A172 (cell line): ENCODE results near the gene DCHS1. TPM values are rescaled to one million over a fixed set of nuclear protein-coding genes. Genes with fewer than 3 reads are reported as not detected.

Experiments used
- DNase-seq: peaks from one replicate; pipeline ENCODE4 v3.0.0-alpha.2; 2015; ENCODE audit warnings: low spot score
- total RNA-seq: library from RNA; depleted of rRNA; stranded (reverse); fragments of >200 nt; shearing (Covaris generic); gene quantifications from 2 replicates; pipeline ENCODE4 v1.2.3, GENCODE V29; 2014

DCHS1 gene
- total RNA-seq, 1 experiment from 2014 or later: 2.3 TPM

DNA sequence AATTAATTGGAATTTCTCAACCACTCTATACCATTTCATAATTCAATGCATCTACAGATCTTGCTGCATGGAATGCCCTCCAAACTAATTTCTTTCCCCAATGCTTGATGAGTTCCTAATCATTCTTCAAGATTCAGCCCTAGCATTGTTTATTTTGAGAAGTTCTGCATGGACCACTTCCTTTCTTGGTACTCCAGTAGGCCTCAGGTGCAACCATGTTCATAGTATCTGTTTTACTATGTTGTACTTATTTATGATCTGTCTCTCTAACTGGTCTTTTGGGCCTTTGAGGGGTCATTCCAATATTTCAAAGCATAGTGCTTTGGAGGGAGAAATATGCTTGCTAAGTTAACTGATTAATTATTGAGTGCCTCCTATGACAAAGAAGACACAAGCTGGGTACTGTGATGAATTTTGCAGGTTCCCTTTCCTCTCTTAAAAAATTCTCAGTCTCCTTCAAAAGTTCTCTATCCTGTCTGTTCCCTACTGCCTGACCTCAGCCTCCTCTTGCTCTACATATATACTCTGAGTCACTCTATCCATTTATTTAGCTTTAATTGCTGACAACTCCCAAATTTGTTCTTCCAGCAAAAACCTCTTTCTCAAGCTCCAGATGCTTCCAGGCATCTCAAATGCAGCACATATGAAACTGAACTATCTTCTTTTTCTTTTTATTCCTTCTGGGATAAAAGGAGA, 18.1 kb upstream of the DCHS1 start:
- DNase-seq: no peak

DNA sequence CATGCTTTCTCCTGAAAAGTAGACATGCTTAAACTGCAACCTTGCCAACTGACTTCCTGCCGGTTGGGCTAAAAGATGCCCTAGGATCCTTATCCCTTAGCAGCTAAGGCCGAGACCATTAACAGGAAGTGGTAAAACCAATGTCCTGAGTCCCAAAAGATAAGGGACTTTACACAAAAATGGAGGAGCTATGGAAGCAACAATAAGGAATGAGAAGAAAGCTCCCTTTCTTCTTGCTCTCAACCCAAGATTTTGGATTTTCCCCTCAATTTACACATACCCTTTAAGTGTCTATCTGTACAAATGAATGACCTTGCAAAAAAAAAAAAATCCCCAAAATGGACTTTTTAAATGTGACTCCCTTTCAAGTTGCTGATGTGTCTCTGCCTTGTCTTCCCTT, 16.4 kb upstream of the DCHS1 start:
- DNase-seq: no peak

DNA sequence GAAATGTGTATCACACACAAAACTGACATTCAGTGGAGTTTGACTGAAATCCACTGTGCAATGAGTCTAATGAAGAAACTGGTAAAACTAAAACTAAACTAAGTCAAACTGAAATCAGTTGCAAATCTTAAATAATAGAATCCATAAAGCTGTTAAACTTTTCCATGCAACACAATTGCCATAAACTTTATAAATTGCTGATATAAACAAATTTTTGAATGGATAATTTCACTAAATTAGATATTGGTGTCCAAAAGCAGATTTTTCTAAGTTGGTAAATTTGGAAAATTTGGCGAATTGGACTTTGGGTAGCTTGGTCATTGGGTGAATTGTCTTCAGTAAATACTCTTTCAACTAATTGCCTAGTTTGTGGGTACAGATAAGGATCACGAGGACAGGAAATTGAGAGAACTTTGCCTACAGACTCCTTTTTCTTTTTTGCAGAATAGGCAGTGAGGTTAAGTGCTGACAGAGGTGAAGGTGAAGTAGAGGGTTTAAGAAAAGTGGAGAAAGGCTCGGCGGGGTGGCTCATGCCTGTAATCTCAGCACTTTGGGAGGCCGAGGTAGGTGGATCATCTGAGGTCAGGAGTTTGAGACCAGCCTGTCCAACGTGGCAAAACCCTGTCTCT, 14.7 kb upstream of the DCHS1 start:
- DNase-seq: no peak

DNA sequence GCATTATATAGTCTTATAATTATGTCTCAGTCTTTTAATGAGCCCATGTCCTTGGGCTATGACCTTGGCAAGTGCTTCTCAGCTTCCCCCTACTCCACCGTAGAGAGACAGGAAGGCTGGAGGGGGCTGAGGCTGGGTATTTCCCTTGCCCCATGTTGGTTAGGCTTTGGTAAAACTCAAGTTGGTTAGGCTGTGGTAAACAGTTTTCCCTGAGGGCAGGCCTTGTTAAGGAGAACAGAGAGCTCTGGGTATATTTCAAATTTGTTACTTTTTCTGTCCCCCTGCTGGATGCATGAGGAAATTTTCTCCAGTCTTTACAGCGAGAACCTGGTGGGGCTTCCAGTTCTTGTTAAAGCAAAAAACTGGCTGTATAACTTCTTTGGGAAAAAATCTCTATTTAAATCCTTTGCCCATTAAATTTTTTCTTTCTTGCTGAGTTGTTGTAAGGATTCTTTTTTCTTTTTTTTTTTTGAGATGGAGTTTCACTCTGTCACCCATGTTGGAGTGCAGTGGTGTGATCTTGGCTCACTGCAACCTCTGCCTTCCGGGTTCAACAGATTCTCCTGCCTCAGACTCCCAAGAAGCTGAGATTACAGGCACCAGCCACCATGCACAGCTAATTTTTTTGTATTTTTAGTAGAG, 12.2 kb upstream of the DCHS1 start:
- peak; percentile 16 for DNase-seq

DNA sequence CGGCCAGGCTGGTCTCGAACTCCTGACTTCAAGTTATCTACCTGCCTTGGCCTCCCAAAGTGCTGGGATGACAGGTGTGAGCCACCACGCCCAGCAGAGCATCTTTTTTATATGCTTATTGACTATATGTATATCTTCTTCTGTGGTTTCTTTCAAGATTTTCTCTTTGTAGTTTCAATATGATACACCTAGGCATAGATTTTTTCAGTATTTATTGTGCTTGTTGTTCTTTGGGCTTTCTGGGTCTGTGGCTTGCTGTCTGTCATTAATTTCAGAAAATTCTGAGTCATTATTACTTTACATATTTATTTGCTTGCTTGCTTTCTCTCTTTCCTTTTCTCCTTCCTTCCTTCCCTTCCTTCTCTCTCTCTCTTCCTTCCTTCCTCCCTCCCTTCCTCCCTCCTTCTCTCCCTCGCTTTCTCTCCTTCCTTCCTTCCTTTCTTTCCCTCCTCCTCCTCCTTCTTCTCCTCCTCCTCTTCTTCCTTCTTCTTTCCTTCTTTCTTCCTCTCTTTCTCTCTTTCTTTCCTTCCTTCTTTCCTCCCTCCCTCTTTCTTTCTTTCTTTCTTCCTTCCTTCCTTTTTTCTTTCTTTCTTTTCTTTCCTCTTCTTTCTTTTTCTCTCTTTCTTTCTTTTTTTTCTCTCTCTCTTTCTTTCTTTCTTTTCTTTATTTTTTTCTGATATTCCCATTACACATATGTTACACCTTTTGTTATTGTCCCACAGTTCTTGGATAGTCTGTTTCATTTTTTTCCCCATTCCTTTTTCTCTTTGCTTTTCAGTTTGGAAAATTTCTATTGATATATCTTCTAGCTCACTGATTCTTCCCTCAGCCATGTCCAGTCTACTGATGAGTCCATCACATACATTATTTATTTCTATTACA, 10.9 kb upstream of the DCHS1 start:
- DNase-seq: no peak

DNA sequence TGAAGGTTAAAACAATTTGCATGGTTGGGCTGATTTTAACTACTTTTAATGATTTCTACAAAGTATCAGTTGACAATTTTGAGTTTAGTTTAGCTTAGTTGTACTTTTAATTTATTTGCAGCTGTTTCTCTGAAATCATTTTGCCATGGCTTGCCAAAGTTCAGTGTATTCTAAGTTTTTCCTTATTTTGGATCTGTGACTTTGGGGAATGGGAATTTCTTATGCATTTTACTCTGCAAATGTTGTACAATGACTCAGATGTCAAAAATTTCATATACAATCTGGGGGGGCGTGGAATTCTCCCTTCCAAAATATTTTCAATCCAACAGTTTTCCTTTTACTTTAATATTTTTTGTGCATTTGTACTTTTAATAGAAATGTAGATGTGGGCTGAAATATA, 8.9 kb upstream of the DCHS1 start:
- no peak for DNase-seq

DNA sequence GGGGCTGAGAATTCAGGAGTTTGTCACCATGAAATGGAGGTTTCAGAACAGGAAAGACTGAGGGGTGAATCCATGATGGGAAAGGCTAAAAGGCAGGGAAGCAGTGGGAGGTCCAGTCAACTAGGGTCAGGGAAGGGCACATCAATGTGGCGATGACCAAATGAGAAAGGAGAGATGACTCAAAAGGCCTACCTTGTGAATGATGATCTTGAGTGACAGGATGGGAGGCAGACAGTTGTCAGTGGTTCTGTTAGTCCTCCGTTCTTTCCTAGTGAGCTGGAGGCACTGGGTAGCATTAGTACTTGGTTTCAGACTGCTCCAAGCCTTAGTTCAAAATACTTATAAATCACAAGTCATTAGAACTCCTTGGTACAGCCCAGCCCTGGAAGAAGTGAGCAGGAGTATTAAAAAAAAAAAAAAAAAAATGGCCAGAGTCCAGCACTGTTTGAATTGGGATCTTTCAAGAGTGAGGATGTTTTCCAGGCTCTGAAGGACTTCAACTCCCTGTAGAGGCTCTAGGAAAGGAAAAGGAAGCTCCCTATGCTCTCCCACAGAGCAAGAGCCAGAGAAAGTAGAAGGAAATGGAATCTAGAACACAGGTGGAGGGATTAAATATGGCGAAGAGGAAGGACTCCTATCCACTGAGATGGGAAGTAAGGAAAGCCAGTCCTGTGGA, 8.3 kb upstream of the DCHS1 start:
- no peak for DNase-seq

DNA sequence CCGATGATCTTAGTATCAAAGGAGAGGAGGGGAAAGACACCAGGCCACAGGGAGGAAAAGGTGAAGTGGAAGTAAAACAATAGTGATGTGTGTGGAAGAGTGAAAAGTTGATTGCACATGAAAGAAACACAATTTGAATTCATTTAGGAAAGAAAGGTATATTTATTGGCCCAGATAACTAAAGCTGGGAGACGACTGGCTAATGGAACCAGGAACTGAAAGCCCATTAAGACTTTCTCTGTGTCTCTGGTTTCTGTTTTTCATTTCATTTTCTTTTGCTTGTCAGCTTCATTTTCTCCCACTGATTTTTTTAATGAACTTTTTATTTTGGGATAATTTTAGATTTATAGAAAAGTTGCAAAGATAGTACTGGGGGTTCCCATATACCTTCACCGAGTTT, 5.1 kb upstream of the DCHS1 start:
- DNase-seq: no peak

DNA sequence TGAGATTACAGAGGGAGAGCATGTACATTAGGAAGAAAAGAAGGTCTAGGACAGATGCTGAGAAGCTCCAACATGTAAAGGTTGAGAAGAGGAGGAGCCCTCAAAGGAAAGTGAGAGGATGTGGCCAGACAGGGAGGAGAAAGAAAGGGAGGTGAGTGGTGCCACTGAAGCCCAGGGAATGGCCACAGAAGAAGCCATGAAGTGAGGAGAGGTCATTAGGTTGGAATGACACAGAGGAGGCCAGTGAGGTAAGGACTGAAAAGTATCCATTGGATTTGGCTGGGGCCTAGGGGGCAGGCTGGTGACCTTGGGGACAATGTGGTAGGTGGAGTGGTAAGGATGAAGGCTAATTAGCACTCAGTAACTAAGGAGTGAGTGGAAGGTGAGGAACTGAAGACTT, 3.0 kb upstream of the DCHS1 start:
- DNase-seq: no peak

DNA sequence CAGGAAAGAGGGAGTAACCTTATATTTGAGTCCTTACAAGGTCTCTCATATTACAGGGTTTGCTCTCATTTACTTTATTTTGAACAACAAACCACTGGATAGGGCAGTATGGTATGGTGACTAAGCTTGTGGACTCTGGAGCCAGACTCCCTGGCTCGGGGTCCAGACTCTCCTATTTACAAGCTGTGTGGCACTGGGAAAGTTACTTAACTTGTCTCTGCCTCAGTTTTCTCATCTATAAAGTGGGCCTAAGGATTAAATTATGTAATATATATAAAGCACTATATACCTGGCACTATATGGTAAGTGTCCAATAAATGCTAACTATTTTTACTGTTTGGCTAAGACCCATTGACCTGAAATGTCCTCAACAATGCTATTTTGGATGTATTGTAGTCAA, 1.7 kb upstream of the DCHS1 start:
- no peak for DNase-seq

DNA sequence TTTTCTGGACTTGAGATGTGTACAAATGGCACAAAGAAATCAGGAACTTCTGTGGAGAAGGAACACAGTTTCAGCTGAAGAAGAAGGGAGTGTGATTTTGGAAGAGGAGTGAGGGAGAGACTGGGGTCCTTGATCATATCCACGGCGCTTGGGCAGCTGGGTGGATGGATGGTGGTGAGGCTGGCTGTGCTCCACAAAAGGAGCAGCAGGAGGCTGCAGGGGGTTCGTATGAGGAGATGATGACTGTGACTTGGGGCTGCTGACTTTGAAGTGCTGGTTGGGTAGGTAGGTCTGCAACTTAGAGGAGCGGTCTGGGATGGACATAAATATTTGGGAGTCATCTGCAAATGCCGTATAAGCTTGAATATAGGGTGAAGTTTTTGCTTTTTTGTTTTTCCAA, 1.3 kb upstream of the DCHS1 start:
- no peak for DNase-seq

DNA sequence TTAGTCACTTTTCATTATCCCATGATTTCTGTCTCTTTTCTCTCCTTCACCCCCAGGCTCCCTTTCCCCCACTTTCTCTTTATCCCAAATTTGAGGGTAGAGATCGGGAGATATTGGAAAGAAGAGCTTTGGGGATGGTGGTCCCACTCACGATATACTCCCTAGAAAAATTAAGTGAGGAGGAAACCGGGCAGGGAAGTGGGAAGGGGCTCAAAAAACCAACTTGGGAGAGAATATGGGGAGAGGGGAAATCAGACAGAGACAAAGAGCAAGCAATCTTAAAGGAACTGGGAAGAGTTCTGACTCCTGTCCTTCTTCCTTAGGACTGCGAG, 941 bp upstream of the DCHS1 start:
- no peak for DNase-seq

DNA sequence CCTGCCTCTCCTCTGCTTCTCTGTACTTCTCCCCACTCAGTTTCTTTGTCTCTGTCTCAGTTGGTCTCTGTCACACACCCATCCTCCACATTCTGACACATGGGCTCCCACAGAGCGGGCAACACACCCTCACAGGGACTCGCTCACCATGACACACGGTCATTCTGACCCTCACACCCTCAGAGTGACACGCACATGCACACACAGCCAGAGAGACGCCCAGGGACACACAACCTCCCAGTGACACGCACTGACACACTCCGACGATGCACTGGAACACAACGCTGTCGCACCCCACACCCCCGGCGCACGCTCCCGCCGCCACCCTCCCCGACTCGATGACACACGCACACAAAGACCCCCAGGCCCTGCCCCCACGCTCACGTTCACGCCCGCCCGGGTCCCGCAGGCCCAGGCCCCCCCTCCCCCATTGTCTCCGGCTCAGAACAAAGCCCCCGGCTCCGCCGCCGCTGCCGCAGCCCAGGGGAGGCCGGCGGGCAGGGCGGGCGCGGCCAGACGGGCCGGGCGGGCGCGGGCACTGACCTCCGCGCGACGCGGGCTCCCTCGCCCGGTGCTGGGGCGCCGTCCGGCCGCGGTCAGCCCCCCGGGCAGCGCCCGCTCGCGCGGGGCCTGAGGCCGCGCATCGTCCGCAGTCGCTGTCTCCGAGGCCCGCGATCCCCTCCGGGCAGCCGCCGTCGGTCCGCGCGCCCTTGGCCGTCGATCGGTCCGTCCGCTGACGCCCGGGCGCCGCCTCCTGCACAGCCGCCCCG, 404 bp downstream of the DCHS1 start:
- DNase-seq: no peak

DNA sequence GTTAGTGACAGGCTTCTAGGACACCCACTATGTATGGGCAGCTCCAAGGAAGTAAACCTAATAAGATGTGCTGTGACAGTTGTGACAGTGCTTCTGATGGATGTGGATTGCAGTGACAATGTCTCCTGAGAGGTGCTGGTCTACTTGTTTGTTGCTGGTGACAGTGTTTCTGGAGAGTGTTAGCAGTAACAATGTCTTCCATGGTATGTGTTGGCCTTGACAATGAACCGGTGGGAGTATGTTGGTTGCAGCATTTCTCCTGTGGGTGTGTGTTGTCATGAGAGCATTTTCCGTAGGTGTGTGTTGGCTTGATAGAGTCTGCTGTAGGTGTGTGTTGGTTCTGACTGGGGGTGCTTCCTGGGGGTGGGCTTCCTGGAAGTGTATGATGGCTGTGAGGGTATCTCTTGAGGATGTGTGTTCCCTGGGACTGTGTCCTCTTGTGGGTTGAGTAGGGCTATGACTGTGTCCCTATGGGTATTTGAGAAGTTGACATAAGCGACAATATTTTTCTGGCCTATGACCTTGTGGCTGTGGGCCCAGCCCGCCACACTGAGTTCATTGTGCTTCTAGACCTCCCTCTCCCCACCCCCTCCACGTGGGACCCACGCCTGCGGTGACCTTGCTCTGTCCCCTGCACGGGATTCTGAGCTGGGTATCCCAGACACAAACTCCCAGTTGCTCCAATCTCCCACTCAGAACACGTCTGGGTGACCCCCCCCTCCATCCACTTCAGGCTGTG, 1.2 kb downstream of the DCHS1 start:
- no peak for DNase-seq

DNA sequence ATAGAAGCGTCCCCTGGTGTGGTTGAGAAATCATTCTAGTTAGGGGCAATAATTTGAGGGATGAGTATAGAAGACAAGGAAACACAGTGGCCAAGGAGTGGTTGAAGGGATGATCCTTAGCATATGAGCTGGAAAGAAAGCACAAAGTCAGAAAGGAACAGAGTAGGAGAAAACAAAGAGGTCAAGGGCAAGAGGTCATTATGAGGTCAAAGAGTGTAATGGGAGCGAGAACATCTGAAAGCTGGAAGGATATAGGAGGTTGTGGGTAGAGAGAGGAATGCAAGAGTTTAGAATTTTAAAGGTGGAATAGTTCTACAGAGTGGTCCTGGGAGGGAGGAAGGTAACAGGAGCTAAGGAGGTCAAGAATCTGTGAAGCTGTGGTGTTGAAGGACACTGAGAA, 2.0 kb downstream of the DCHS1 start:
- no peak for DNase-seq

DNA sequence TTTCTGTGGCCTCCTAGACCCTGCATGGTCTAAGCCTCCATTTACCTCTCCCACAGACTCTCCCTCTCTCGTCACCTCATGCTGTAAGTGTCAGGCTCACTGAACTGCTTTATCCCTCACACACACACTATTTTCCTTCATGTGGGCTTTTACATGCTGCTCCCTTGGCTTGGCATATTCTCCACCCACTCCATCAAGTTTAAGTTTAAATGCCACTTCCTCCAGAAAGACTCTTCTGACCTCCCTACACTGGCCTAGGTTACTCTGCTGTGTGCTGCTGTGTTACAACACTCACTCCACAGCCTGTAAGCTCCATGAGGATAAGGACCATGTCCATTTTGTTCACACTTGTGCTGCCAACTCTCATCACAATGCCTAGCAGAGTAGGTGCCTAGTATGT, 2.5 kb downstream of the DCHS1 start:
- DNase-seq: no peak

DNA sequence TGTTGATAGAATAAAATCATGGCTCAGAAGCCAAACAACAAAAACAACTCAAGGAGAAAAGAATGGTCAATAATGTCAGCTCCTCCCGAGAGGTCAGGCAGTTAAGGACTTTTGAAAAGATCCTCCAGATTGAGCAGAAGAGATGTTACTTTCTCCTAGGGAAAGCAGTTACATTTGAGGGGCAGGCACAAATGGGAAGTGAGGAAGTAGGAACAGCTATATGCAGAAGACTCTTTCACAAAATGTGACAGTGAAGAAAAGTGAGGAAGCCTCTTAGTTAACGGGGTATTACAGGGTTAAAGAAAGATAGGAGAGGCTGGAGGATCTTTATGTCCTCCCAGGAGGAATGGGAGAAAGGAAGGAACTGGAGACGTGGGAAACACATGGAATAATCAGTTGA, 3.4 kb downstream of the DCHS1 start:
- no peak for DNase-seq

DNA sequence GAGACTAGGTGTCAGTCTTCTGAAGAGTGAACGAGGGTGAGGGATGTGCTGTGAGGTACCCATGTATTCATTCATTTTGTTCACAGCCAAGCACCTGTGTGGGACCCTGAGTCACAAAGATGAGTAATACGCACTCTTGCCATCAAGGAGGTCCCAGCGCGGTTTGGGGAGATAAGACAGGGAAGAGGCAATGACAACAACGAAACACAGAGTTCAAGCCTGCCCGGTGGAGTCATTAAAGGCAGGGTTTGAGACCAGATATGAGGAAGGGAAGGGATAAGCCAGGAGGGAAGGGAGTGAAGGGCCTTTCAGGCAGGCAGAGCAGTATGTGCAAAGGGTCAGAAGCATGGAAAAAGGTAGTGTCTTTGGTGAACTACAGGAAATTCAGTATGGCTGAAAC, 4.6 kb downstream of the DCHS1 start:
- peak; percentile 57 for DNase-seq

DNA sequence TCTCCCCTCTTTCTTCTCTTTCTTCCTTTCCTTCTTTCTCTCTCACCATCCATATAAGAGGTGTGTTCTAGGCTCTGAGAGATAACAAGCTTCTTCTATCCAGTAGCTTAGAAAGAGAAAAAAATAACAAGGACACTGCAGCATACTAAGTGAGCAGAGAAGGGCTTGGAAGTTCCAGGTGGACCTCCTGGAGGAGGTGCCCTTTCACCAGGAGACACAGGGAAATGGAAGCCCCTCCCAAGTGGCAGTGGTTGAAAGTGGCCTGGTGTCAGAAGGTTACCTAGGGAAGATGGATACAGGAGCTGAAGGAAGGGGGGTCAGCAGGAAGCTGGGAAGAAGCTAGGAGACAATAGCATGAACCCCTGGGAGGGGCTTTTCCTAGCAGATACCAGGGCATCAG, 5.5 kb downstream of the DCHS1 start:
- no peak for DNase-seq

DNA sequence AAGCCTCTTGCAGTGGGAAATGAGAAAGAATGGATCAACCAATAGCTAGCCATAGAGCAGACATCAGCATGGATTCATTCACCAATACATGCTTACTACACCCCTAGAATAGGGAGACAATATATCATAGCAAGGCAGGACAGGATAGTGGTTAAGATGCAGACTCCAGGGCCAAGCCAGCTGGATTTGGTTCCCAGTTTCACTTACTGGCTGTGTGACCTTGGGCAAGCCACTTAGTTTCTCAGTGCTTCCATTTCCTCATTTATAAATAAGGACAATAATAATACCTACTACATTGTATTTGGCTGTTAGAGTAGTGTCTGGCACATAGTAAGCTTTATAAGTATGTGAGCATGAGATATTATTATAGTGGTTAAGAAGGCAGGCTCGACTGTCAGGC, 7.1 kb downstream of the DCHS1 start:
- no peak for DNase-seq

DNA sequence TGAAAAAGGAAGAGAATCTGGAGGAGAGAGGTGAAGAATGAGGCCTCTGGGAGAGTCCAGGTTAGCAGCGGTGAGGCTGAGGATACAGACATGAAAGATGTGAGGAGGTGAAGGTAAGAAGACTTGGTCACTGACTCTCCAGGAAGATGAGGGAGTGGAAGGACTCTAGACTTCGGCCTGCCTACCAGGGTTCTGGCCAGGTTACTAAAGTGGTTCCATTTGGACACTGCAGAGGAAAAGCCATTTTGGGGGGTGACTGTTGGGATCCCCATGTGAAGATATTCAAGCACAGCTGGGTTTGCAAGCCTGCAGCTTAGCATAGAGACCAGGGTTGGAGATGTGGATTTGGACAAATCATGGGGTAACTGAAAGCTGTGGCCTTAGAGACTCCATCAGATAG, 7.8 kb downstream of the DCHS1 start:
- no peak for DNase-seq
